ENCODE results near the gene KIF2C. TPM values are rescaled to one million over a fixed set of nuclear protein-coding genes. Genes with fewer than 3 reads are reported as not detected.
A peak's percentile ranks its signal among the peaks of the same experiment; 100 is the strongest.

The KIF2C gene
- total and polyA plus RNA-seq, 2 experiments from 2014 or later = 5.8 to 6.7 TPM

- peak overlapping the region; percentile 50 for H2AFZ ChIP-seq
- peak; percentile 55 for DNase-seq (ENCODE audit: low spot score)
Observed at GRCh38 chr1:44775930-44776729, 36.5 kb downstream of the KIF2C start.

DNA sequence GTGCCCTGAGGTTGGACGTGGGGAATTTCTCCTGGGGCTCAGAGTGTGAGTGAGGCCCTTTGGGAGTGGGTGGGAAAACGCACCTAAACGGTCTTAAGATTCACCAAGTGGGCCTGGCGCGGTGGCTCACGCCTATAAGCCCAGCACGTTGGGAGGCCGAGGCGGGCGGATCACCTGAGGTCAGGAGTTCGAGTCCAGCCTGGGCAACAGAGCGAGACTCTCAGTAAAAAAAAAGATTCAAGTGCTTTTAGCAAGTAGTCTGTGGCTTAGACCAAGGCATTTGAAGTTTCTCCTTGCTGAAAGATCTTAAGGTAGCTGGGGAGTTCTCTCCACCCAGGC lies 37.1 kb downstream of the KIF2C start:
- peak overlapping the region; percentile 67 for H3K4me3 ChIP-seq
- H3K4me1 ChIP-seq (ENCODE audit: insufficient read depth) = peaks cover 6% of the 10 kb centered on the region
- H3K9me2 ChIP-seq (replicated peaks; ENCODE audit: insufficient read depth) = no peaks in the 10 kb centered on the region
- peak overlapping the region; percentile 90 for H3K4me2 ChIP-seq
- H3K9me3 ChIP-seq (ENCODE audit: low read depth) = no peaks in the 10 kb centered on the region
- H4K20me1 ChIP-seq (ENCODE audit: insufficient read depth, poor library complexity, severe bottlenecking) = peaks cover 25% of the 10 kb centered on the region
- peaks cover 34% of the 10 kb centered on the region for H3K79me2 ChIP-seq
- no peaks in the 10 kb centered on the region for H3K36me3 ChIP-seq (replicated peaks; ENCODE audit: insufficient read depth, low read depth)
- DNase-seq (ENCODE audit: low spot score) = no peak
- peak overlapping the region; percentile 94 for H3K27ac ChIP-seq
- no peak for TF ChIP-seq EZH2phosphoT487 (IDR thresholded peaks at IDR 0.05; ENCODE audit: low read depth, severe bottlenecking, unreplicated experiment)
- TF ChIP-seq EZH2 (IDR thresholded peaks at IDR 0.05; ENCODE audit: borderline replicate concordance) = no peak
- TF ChIP-seq, protein P1, sequence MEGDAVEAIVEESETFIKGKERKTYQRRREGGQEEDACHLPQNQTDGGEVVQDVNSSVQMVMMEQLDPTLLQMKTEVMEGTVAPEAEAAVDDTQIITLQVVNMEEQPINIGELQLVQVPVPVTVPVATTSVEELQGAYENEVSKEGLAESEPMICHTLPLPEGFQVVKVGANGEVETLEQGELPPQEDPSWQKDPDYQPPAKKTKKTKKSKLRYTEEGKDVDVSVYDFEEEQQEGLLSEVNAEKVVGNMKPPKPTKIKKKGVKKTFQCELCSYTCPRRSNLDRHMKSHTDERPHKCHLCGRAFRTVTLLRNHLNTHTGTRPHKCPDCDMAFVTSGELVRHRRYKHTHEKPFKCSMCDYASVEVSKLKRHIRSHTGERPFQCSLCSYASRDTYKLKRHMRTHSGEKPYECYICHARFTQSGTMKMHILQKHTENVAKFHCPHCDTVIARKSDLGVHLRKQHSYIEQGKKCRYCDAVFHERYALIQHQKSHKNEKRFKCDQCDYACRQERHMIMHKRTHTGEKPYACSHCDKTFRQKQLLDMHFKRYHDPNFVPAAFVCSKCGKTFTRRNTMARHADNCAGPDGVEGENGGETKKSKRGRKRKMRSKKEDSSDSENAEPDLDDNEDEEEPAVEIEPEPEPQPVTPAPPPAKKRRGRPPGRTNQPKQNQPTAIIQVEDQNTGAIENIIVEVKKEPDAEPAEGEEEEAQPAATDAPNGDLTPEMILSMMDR (IDR thresholded peaks at IDR 0.05; ENCODE audit: poor library complexity) = no peak
- no peak overlapping the region for H2AFZ ChIP-seq
- 48% methylated on average over 12 of the region's 12 CpGs for WGBS (ENCODE audit: low lambda C conversion rate, missing lambda C conversion rate)
- no peaks in the 10 kb centered on the region for H3K27me3 ChIP-seq

More at GRCh38 chr1:44775930-44776729, 36.5 kb downstream of the KIF2C start:
- H3K79me2 ChIP-seq = peaks cover 34% of the 10 kb centered on the region
- H3K27ac ChIP-seq = peak overlapping the region; percentile 94
- peaks cover 6% of the 10 kb centered on the region for H3K4me1 ChIP-seq (ENCODE audit: insufficient read depth)
- H3K9me3 ChIP-seq (ENCODE audit: low read depth) = no peaks in the 10 kb centered on the region
- H3K4me3 ChIP-seq = peak overlapping the region; percentile 67
- H4K20me1 ChIP-seq (ENCODE audit: insufficient read depth, poor library complexity, severe bottlenecking) = peaks cover 25% of the 10 kb centered on the region
- H3K27me3 ChIP-seq = no peaks in the 10 kb centered on the region
- TF ChIP-seq, protein P1 (IDR thresholded peaks at IDR 0.05; ENCODE audit: poor library complexity) = no peak
- TF ChIP-seq EZH2 (IDR thresholded peaks at IDR 0.05; ENCODE audit: borderline replicate concordance) = no peak
- no peak for TF ChIP-seq EZH2phosphoT487 (IDR thresholded peaks at IDR 0.05; ENCODE audit: low read depth, severe bottlenecking, unreplicated experiment)
- H3K4me2 ChIP-seq = peak overlapping the region; percentile 90
- whole genome bisulfite sequencing (ENCODE audit: low lambda C conversion rate, missing lambda C conversion rate) = 4% methylated on average over 36 of the region's 36 CpGs
- no peaks in the 10 kb centered on the region for H3K9me2 ChIP-seq (replicated peaks; ENCODE audit: insufficient read depth)
- H3K36me3 ChIP-seq (replicated peaks; ENCODE audit: insufficient read depth, low read depth) = no peaks in the 10 kb centered on the region

DNA sequence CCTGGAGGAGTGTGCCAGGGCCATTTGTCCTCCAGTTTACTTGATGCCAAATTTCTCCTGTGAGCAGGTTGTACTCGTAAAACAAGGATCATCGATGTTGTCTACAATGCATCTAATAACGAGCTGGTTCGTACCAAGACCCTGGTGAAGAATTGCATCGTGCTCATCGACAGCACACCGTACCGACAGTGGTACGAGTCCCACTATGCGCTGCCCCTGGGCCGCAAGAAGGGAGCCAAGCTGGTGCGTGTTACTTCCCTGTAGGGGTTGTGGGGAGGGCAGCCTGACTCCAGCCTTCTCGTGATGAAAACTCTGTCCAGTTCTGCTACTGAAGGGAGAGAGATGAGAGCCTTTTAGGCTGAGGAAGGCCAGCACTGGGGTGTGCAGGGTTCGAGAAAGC lies 37.9 kb downstream of the KIF2C start:
- Histone ChIP-seq H3K79me2 (peaks cover 34% of the 10 kb centered on the region), H4K20me1 (ENCODE audit: insufficient read depth, poor library complexity, severe bottlenecking) (peaks cover 25% of the 10 kb centered on the region), H3K4me2 (peak overlapping the region; percentile 90), H3K27ac (no peak overlapping the region), H3K4me1 (ENCODE audit: insufficient read depth) (peaks cover 6% of the 10 kb centered on the region), H3K9me2 (replicated peaks; ENCODE audit: insufficient read depth) (no peaks in the 10 kb centered on the region), H3K4me3 (no peak overlapping the region), H3K36me3 (replicated peaks; ENCODE audit: insufficient read depth, low read depth) (no peaks in the 10 kb centered on the region), H3K27me3 (no peaks in the 10 kb centered on the region), H3K9me3 (ENCODE audit: low read depth) (no peaks in the 10 kb centered on the region), H2AFZ (no peak overlapping the region)
- no peak for DNase-seq (ENCODE audit: low spot score)
- TF ChIP-seq, protein P1 (IDR thresholded peaks at IDR 0.05; ENCODE audit: poor library complexity) = no peak
- no peak for TF ChIP-seq EZH2phosphoT487 (IDR thresholded peaks at IDR 0.05; ENCODE audit: low read depth, severe bottlenecking, unreplicated experiment)
- no peak for TF ChIP-seq EZH2 (IDR thresholded peaks at IDR 0.05; ENCODE audit: borderline replicate concordance)
- WGBS (ENCODE audit: low lambda C conversion rate, missing lambda C conversion rate) = 88% methylated on average over 14 of the region's 14 CpGs

Measured in hepatocyte (in vitro differentiated cells).